Stimulated activated CD8-positive, alpha-beta memory T cell treated with anti-CD3 and anti-CD28 coated beads, Interleukin-4, amount 100 ng/mL, for 48 hours (primary cell): ENCODE data around the gene CRTAC1.

Source experiments
- DNase-seq: peaks from one replicate; pipeline ENCODE4 v3.0.0-alpha.2; 2020

The CRTAC1 gene

DNA sequence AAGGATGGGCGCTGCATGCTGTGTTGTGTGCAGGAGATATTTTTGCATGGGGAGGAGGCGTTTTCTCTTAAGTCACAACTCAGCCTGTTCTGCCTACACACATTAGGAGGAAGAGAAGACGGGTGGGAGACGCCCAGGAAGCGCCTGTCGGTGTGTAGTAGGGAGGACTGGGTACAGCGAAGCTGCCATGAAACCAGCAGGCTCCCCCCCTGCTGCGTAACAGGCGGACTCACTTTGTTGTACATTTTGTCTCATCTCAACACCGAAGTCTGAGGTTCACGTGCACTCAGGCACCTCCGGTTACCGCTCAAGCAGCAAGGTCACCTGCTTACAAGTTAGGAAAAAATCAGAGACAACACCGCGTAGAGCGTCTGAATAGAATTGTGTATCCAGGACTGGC, 56.3 kb downstream of the CRTAC1 start:
- no peak for DNase-seq

DNA sequence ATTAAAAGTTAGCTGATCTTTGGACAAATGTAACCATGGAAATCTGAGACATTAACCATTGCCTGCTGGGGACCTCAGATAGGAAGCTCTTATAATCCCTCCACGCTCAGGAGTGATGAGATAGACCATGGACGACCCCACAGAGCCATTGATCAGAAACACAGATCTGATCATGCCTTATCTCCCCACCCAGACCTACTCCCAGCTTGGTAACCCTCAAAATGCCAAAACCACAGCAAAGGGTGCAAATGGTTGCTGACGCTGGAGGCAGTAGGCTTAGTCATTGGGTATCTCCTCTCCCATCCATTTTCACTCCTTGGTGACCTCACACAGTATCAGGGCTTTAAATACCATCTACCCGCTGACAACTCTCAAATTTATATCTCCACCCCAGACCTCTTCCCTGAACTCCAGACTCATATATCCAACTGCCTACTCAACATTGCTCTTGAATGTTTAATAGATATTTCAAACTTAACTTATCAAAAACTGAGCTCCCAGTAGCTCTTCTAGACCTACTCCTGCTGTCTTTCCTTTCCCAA, 60.8 kb downstream of the CRTAC1 start:
- no peak for DNase-seq

DNA sequence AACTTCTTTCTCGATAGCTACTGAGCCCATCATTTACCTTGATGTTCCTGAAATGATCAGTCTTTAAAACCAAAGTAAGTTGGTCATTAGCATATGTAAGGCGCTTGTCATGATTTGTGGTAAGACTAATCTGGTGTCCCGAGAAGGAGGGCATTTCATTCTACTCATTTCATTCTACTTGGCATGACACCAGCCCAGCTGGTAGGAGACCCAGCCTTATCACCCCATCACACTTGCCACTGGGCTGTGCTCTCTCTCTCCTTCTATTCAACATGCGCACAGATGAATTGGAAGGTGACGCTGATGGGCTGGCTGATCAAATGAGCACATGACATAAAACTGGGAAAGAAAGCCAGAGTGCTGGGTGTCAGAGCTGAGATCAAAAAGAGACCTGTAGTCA, 65.7 kb downstream of the CRTAC1 start:
- no peak for DNase-seq

DNA sequence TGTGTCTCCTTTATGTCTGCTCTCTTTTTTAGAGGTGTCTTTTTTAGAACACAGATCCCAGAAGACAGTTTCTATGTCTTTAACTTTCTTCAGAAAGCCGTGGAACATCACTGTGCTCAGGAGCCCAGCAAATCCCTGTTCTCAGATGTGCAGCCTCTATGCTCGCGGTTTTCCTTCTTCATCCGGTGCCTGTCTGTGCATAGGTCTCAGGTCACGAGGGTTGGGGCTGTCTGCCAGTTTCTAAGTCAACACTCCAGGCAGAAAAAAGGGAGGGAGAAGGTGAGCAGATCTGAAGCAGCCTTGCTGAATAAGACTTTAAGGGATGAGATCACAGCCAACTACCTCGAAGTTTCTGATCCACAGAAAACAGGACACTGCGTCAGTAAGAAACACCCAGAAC, 68.5 kb downstream of the CRTAC1 start:
- no peak for DNase-seq

DNA sequence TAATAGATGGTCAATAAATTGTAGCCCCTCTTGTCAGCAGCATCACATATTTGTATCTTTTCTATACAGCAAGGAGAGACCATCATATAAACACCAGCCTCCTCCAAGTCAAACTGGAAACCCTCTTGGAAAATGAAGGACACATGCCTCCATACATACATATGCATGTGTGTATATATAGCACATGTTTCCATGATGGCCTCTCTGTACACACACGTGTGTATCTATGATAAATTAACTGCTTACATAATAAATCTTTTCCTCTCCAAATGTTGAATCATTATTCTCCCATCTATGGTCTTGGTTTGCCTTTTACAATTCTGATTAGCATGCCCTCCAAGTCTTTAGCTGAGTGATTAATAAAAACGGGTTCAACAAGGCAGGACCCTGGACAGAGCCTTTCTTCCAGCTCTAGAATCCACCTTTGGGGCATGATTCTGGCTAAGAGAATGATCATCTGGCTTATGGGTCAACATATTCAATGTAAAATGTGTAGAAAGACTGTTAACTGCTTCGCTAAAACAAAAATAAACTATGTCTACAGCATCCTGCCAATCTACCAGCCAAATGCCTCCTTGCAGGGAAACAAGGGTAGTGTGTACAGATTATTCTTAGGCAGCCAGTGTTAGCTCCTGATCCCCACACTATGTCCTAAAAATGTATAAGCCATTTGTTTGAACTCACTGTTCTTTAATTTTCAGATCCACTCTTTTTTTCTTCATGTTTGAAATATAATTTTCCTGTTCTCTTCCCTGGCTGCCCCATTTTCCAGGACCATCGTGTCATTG, 70.0 kb downstream of the CRTAC1 start:
- no peak for DNase-seq

DNA sequence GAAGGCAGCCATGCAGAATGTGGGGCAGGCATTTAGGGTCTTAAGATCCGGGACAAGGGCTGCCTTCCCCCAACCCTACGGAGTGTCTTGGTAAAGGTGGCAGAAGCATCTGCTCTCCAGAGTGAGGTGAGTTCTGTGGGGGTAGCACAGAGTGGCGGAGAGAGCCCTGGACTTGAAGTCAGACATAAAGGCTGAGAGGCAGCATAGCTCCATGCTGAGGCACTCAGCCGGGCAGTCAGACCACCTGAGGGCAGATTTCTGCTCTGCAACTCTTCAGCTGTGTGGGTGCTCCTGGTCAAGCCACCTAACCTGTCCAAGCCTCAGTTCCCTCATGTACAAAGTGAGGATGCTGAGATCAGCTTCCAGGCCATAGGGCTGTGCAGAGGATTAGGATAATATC, 81.0 kb downstream of the CRTAC1 start:
- DNase-seq, result no peak

DNA sequence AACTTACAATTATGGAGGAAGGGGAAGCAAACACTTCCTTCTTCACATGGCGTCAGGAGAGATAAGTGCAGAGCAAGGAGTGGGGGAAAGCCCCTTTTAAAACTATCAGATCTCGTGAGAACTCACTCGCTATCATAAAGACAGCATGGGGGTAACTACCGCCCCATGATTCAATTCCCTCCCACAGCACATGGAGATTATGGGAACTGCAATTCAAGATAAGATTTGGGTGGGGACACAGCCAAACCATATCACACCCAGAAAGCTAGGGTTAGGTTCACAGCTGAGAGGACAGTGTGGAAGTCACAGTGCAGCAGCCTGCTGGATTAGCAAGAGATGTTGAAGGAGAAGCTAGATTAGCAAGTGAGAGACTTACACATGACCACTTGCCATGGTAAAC, 81.6 kb downstream of the CRTAC1 start:
- DNase-seq, result no peak

DNA sequence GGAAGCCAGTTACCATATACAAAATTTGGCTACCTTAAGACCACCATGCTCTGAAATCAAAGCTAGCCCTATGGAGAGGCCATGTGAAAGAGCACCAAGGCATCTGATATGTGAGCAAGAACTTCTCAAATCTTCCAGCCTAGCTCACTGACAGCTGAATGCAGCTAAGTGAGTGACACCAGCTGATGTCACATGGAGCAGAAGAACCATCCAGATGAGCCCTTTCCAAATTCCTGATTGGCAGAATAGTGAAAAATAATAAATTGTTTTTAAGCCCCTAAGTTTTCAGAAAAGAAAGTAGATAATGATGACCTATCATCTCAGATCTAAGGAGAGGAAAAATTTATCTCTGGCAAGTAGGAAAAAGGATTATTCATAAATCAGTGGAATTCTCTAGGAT, 85.6 kb downstream of the CRTAC1 start:
- no peak for DNase-seq

DNA sequence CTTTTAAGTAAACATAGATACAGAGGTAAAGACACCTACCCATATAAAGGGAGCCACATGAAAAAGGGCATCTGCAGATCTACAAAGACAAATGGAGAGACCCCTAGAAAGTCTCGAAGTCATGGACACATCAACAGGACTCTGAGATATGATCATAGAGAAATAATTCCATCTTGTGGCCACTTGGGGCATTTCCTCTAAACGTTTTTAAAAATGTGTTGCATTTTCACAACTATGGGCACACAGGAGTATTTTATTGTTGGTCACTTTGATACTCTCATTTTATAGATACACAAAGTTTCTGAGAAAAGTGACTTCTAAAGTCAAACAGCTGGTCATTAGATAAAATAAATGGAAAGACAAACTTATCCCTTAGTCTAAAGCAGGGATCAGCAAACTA, 87.1 kb downstream of the CRTAC1 start:
- DNase-seq, result no peak

DNA sequence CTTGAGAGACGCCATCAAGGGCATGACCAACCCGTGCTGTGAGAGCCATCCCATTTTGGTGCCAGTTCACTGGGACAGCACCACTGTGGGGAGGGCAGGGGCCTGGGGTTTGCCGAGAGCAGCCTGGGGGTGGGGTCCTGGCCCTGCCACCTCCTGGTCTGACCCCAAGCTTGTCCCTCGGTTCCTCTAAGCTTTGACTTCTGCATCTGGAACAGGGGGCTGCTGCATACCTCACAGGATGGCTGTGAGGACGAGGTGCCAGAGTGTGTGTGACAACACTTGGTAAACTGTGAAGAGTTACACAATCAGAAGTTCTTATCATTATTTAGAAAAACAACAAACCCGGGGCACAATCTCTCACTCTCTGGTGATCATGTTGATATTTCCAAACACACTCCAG, 89.9 kb downstream of the CRTAC1 start:
- no peak for DNase-seq

DNA sequence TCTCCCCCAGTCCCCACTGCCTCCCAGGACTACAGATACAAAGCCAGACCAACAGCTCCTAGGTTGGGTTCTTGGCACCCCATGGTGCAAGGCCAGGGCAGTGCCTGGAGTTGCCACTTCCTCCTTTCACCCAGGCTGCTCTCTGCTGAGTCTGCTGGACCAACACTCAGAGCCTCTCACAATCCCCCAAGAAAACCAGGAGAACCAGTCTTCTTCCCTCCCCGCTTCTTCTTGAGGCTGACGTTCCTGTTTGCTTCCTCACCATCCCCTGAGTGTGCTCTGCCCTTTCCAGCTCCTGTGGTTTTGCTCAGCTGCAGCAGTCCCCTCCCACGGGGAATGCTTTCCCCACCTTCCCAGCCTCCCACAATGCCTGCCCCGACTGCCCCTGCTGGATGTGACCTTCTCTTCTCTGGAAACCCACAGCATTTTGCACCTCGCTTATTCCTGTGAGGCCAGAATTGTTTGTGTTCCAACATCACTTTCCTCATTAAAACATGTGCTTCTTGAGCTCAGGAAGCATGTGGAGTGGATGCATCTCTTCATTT, 90.9 kb downstream of the CRTAC1 start:
- DNase-seq, result no peak

DNA sequence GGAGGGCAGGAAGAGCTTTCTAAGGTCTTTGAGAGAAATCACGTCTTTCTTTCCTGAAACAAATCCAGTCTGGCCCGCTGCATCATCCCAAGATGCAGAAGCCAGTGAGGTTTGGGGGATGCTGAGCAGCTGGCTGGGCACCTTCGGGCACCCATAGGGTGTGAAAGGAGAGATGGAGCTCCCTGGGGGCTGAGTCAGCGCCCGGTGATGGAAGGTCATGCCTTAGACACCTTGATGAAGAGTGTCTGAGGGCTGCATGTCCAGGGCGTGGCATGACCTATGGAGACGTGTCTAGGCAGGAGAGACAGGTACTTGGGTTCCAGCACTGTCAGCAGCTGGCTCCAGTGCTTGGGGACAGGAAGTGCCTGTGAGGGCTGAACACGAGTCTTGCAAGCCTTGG, 92.5 kb downstream of the CRTAC1 start:
- no peak for DNase-seq

DNA sequence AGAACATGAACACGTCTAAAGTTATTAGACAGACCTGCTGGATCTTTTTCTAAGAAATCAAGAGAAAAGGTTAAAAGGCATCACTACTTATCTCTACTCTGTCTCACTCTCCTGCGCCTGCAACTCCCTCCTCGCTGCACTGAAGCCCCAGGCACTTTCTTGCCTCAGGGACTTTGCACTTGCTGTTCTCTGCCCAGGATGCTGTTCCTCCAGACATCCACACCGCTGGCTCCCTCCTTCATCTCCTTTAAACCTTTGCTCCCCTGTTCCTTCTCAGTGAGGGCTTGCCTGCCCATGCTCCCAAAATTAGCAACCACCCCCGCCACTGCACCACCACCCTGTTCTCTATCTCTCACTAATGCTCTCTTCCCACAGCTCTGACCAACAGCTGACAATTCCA, 93.4 kb downstream of the CRTAC1 start:
- no peak for DNase-seq

DNA sequence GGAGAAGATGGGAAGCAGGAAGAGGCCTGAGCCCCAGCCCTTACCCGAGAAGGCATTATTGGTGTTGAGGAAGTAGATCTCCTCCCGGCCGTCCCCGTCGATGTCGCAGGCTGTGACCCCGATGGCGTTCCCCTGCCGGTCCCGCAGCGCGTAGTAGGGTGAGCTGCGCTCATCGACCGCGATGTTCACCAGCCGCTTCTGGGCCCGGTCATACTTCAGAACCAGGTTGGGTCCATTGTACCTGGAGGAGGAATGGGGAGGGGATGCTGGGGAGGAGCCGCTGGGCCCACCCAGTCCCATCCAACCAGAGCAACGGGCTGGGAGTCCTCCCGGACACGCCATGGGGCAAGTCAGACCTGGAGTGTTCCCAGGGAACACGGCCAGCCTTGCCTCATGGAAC, 94.3 kb downstream of the CRTAC1 start:
- DNase-seq, result no peak

DNA sequence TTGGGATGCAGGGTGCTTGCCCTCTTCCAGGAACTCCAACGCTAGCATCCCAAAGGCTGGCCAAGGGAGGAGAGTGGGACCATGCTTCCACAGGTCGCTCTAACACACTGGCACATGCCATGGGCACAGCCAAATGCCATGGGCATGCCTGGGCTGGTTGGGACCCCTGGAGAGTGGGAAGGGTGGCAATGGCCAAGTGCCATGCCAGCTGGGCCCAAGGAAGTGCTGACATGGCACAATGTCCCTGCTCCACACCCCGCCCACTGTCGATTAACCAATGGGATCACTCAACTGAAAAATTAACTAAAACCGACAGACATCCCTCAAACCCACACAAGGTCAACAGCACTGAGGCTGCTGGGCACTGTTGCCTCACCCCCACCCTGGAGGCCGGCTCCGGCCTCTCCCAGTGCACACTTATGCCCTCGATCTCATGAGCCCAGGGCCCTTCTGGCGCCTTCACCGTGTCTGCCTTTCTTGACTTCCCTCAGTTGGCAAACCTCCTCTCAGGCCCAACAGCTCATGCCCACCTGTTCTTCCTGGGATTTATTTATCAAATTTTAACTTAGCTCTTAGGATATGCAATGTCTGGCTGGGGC, 97.4 kb downstream of the CRTAC1 start:
- DNase-seq, result no peak

DNA sequence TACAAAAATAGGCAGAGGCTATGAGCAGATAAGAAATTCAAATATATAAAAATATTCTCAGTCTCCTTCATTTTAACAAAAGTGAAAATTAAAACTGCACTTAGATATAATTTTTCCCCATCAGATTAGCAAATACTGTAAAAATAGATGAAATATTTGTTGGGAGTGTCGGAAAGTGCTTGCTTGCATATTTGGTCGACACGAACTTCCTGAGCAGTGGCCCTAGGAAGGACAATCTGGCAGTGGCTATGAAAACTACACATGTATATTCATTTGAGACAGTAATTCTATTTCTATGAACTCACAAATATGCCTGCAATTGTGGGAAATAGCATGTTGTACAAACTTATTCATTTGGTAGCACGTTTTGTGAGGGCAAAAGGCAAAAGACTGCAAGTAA, 99.4 kb downstream of the CRTAC1 start:
- DNase-seq, result no peak

DNA sequence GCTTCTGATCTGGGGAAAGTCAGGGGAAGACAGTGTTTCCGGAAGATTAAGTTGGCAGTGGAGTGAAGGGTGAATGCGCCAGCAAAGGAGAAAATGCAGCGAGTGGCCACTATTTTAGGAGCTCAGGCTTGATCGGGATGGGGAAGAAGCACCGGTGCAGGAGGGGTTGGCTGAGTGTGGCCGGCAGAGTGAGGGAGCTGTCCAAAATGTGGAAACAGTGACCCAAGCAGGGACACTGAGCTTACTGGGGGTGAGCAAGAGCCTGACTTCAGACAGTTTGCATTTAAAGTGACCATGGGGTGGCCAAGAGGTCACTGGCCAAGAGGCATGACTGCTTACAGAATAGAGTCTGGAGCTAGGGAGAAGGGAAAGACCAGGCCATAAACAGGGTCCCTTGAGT, 101.5 kb downstream of the CRTAC1 start:
- no peak for DNase-seq

DNA sequence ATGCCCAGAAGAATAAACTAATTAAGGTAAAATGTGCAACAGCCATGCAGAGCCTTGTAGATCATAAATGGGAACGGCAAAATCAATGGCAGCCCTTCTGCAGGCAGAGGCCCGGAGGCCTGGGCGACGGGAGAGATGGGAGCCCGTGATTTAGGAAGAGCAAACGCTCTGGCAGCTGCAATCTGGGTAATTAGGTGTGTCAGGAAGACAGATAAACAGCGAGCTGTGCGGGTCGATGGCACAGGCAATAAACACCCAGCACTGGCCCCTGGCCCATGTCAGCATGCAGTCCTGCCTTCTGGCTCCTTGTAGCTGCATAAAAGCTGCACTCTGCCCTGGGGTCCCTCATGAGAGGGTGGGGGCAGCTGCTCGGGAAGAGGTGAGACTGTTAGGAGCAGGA, 102.8 kb downstream of the CRTAC1 start:
- DNase-seq, result no peak

DNA sequence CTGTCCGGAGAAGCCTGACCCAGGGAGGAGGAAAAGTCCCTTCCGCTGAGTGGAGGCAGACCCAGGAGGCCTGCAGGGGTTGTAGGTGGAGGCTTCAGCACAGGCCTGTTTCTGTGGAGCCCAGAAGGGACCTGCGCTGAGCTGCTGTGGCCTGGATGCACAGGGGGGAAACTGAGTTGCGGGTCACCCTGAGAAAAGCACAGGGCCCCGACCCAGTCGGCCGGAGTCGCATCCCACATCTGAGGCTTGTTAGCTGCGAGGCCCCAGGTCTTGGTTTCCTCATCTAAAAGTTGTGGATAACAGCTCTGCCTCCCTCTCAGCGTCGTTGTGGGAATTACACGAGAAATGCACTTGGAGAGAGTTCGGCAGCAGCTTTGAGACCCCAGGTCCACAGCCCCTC, 104.4 kb downstream of the CRTAC1 start:
- no peak for DNase-seq

DNA sequence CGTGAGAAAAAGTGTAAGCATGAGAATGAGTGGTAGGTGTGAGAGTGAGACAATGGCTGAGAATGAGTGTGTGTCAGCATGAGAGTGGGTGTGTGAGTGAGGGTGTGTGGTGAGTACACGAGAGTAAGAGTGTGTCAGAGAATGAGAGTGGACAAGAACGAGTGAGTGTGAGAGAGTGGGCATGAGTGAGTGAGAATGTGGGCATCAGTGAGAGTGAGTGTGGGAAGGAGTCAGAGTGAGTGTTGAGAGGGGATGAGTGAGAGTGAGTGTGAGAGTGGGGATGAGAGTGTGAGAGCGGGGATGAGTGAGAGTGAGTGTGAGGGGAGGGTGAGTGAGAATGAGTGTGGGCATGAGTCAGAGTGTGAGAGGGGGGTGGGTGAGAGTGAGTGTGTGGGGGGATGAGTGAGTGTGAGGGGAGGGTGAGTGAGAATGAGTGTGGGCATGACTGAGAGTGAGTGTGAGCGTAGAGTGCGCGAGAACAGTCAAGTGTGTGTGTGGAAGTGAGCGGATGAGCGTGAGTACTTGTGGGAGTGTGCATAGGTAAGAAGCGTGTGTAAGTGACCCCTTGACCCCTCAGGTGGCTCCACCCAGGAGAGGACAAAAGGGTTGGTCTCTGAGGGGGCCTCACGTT, 105.0 kb downstream of the CRTAC1 start:
- no peak for DNase-seq

DNA sequence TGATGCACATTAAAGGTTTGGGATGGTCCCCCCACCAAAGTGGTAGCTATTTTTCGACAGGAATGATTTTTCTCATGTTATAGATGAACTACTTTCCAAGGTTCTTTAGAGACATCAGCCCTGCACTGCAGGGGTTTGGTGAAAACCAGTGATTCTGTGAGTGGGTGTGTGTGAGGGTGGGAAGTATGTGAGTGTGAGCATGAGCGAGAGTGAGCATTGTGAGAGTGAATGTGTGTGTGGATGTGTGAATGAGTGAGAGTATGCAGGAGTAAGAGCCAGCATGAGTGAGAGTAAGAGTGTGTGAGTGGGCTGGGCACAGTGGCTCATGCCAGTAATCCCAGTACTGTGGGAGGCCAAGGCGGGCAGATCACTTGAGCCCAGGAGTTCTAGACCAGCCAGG, 105.7 kb downstream of the CRTAC1 start:
- DNase-seq, result no peak

DNA sequence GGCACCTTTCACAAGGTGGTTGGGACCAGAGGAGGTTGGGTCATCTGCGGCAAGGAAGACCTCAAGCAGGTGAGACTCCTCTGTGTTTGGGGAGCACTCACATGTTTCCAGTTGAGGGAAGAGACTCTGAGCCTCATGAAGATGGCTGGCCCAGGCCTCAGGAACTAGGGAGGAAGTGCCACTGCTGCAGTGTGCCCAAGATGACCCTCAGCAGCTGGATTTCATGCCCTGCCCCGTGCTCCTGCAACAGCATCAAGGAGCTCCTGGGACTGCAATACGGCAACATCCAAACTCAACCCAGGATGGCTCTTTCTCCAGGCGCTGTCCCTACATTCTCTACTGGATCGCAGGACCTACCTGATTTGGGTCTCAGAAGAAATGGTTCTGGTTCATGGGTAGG, 106.9 kb downstream of the CRTAC1 start:
- no peak for DNase-seq

DNA sequence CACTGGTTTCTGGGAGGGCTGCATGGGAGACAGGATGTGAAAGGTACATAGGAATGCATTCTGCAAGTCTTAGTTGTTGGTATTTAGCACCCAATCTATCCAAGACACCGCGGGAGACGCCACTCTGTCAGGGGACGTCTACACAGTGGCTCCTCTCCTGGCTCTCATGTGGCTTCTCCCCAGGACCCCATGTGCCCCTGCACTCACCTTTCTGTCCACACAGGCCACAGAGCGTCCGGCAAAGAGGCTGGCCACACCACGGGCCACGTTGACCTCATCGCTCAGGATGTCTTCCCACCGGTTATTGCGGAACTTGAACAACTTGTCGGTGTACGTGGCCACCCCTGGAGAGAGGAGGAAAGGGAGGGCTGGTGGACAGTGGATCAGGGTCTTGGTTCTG, 107.4 kb downstream of the CRTAC1 start:
- no peak for DNase-seq
